Osteoblast (primary cell): Measurements from ENCODE around the gene HEBP1. TPM values are rescaled to one million over a fixed set of nuclear protein-coding genes. Genes with fewer than 3 reads are reported as not detected.

ENCODE experiments used
- DNase-seq: peaks from one replicate; pipeline ENCODE4 v3.0.0; 2011; ENCODE audit warnings: low spot score, mixed read lengths; ENCODE audit not compliant: insufficient read length; ENCODE audit errors: missing footprints
- H2AFZ ChIP-seq: 2 replicates; pipeline ENCODE4 v1.6.0; 2011; ENCODE audit warnings: mild to moderate bottlenecking, low read length
- H3K27ac ChIP-seq: 2 replicates; pipeline ENCODE4 v1.5.1; 2011; ENCODE audit warnings: mild to moderate bottlenecking, low read depth, low read length, moderate library complexity
- H3K27me3 ChIP-seq: 2 replicates; pipeline ENCODE4 v1.6.0; 2012; ENCODE audit warnings: mild to moderate bottlenecking, control low read depth, inconsistent platforms, low read length, moderate library complexity; ENCODE audit not compliant: insufficient read depth
- H3K36me3 ChIP-seq: 2 replicates; pipeline ENCODE4 v1.5.1; 2011; ENCODE audit warnings: mild to moderate bottlenecking, low read length, control low read depth, moderate library complexity; ENCODE audit not compliant: insufficient read depth
- H3K4me1 ChIP-seq: 2 replicates; pipeline ENCODE4 v1.5.1; 2011; ENCODE audit warnings: mild to moderate bottlenecking, low read length, control low read depth, moderate library complexity; ENCODE audit not compliant: insufficient read depth
- H3K4me2 ChIP-seq: 2 replicates; pipeline ENCODE4 v1.6.0; 2011; ENCODE audit warnings: mild to moderate bottlenecking, low read length; ENCODE audit not compliant: insufficient read depth
- H3K4me3 ChIP-seq: fragments of 200-600 bp; sonication (generic); 3 replicates; pipeline ENCODE4 v1.5.1; 2012; ENCODE audit warnings: mild to moderate bottlenecking, low read length, inconsistent platforms; ENCODE audit not compliant: insufficient read depth
- H3K79me2 ChIP-seq: 2 replicates; pipeline ENCODE4 v1.6.0; 2012; ENCODE audit warnings: mild to moderate bottlenecking, low read length, control low read depth, inconsistent platforms; ENCODE audit not compliant: insufficient read depth
- H3K9me3 ChIP-seq: 2 replicates; pipeline ENCODE4 v1.5.1; 2011; ENCODE audit warnings: low read depth, low read length, control low read depth
- H4K20me1 ChIP-seq: 2 replicates; pipeline ENCODE4 v1.6.0; 2012; ENCODE audit warnings: mild to moderate bottlenecking, low read length, control low read depth; ENCODE audit not compliant: insufficient read depth
- CTCF ChIP-seq: IDR thresholded peaks from 2 replicates; pipeline ENCODE4 v1.5.1; 2011; ENCODE audit warnings: mild to moderate bottlenecking, low read depth, low read length, moderate library complexity; ENCODE audit errors: extremely low read depth
- total RNA-seq: library from RNA; depleted of rRNA; stranded (reverse); fragments of >200 nt; gene quantifications from 2 replicates; pipeline ENCODE4 v1.2.3, GENCODE V29; 2012

Gene HEBP1
- total RNA-seq, 1 donor = 16.6 TPM

- H3K27me3 ChIP-seq = no peaks in the 10 kb centered on the region
- peak overlapping the region; percentile 98 for H3K27ac ChIP-seq
- peaks cover 42% of the 10 kb centered on the region for H3K4me1 ChIP-seq
- H3K4me2 ChIP-seq = peak overlapping the region; percentile 72
- no peaks in the 10 kb centered on the region for H3K9me3 ChIP-seq
- peaks cover 36% of the 10 kb centered on the region for H3K79me2 ChIP-seq
- no peak overlapping the region for H2AFZ ChIP-seq
- TF ChIP-seq CTCF = no peak
- no peak overlapping the region for H3K4me3 ChIP-seq
- peaks cover 46% of the 10 kb centered on the region for H3K36me3 ChIP-seq
- no peaks in the 10 kb centered on the region for H4K20me1 ChIP-seq
- DNase-seq = no peak
Observed at GRCh38 chr12:12979126-12979525, 20.9 kb downstream of the HEBP1 start.

- no peak for TF ChIP-seq CTCF
- Histone ChIP-seq H3K4me1 (peaks cover 42% of the 10 kb centered on the region), H3K79me2 (peaks cover 27% of the 10 kb centered on the region), H3K27ac (peak overlapping the region; percentile 93), H3K9me3 (no peaks in the 10 kb centered on the region), H4K20me1 (no peaks in the 10 kb centered on the region), H3K27me3 (no peaks in the 10 kb centered on the region), H2AFZ (no peak overlapping the region), H3K4me2 (no peak overlapping the region), H3K36me3 (peaks cover 62% of the 10 kb centered on the region), H3K4me3 (no peak overlapping the region)
- no peak for DNase-seq
Observed at GRCh38 chr12:12977231-12977630, 22.8 kb downstream of the HEBP1 start.

- Histone ChIP-seq H3K36me3 (peaks cover 57% of the 10 kb centered on the region), H3K79me2 (peaks cover 18% of the 10 kb centered on the region), H4K20me1 (no peaks in the 10 kb centered on the region), H3K4me2 (peak overlapping the region; percentile 49), H3K4me3 (no peak overlapping the region), H3K27ac (peak overlapping the region; percentile 93), H3K9me3 (no peaks in the 10 kb centered on the region), H3K4me1 (peaks cover 42% of the 10 kb centered on the region), H2AFZ (no peak overlapping the region), H3K27me3 (no peaks in the 10 kb centered on the region)
- no peak for TF ChIP-seq CTCF
- DNase-seq = peak; percentile 65
Observed at GRCh38 chr12:12976366-12976765, 23.7 kb downstream of the HEBP1 start.

- Histone ChIP-seq H2AFZ (peak overlapping the region; percentile 28), H3K4me3 (no peak overlapping the region), H3K27me3 (no peaks in the 10 kb centered on the region), H3K9me3 (no peaks in the 10 kb centered on the region), H3K27ac (peak overlapping the region; percentile 93), H3K4me1 (peaks cover 39% of the 10 kb centered on the region), H3K4me2 (peak overlapping the region; percentile 49), H4K20me1 (no peaks in the 10 kb centered on the region), H3K79me2 (peaks cover 15% of the 10 kb centered on the region), H3K36me3 (peaks cover 49% of the 10 kb centered on the region)
- peak; percentile 70 for TF ChIP-seq CTCF
- peak; percentile 82 for DNase-seq
Observed at GRCh38 chr12:12975322-12976077, 24.6 kb downstream of the HEBP1 start.
